ENCODE measurements around the gene ESPL1.

DNA sequence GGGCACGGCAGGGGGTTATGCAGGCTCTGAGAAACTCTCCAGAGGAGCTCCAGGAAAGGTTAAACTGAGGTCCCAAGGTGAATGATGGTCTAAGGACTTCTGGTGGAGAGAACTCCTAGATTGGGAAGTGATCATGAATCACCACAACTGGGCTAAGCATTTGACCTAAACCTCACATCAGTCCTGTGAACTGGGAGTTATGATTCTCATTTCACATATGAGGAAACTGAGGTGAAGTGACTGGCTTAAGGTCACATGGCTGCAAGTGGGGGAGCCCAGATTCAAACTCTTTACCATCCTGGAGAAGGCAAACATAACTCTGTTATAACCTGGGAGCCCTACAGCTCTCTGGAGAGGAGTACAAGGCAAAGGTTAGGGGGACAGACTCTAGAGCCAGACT lies 40.3 kb upstream of the ESPL1 start:
- TF ChIP-seq, protein P1, sequence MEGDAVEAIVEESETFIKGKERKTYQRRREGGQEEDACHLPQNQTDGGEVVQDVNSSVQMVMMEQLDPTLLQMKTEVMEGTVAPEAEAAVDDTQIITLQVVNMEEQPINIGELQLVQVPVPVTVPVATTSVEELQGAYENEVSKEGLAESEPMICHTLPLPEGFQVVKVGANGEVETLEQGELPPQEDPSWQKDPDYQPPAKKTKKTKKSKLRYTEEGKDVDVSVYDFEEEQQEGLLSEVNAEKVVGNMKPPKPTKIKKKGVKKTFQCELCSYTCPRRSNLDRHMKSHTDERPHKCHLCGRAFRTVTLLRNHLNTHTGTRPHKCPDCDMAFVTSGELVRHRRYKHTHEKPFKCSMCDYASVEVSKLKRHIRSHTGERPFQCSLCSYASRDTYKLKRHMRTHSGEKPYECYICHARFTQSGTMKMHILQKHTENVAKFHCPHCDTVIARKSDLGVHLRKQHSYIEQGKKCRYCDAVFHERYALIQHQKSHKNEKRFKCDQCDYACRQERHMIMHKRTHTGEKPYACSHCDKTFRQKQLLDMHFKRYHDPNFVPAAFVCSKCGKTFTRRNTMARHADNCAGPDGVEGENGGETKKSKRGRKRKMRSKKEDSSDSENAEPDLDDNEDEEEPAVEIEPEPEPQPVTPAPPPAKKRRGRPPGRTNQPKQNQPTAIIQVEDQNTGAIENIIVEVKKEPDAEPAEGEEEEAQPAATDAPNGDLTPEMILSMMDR (IDR thresholded peaks at IDR 0.05) = no peak
- TF ChIP-seq POLR2A (IDR thresholded peaks at IDR 0.05) = no peak

Data from ovary (tissue), 3 donors.